SK-N-SH treated with all-trans-retinoic acid at 6 μM for 48 hours (cell line): ENCODE measurements around the gene CGB5.

ENCODE experiments used
- ATAC-seq: fragments of 200-7000 bp; cut with Tn5 transposase; 3 replicates; pipeline ENCODE4 v1.9.1; 2020; ENCODE audit warnings: mild to moderate bottlenecking, moderate library complexity
- BACH2 ChIP-seq: fragments of 250-450 bp; sonication (Bioruptor Pico); IDR thresholded peaks from 2 replicates; pipeline ENCODE4 v1.9.0; 2021; ENCODE audit warnings: mild to moderate bottlenecking, borderline replicate concordance
- CSDC2 ChIP-seq: fragments of 250-450 bp; sonication (Bioruptor Pico); IDR thresholded peaks from 2 replicates; pipeline ENCODE4 v1.5.0; 2020; ENCODE audit warnings: mild to moderate bottlenecking, moderate library complexity
- CSRNP3 ChIP-seq: fragments of 250-450 bp; sonication (Bioruptor Pico); IDR thresholded peaks from 2 replicates; pipeline ENCODE4 v1.5.1; 2021; ENCODE audit warnings: mild to moderate bottlenecking, moderate library complexity
- GLIS3 ChIP-seq: fragments of 250-450 bp; sonication (Bioruptor Pico); IDR thresholded peaks from 2 replicates; pipeline ENCODE4 v1.5.0; 2020; ENCODE audit warnings: mild to moderate bottlenecking, moderate library complexity
- OSR1 ChIP-seq: fragments of 250-450 bp; sonication (Bioruptor Pico); IDR thresholded peaks from 2 replicates; pipeline ENCODE4 v1.8.0; 2022; ENCODE audit warnings: moderate library complexity, mild to moderate bottlenecking, inconsistent platforms
- PATZ1 ChIP-seq: fragments of 250-450 bp; sonication (Bioruptor Pico); IDR thresholded peaks from 2 replicates; pipeline ENCODE4 v1.8.0; 2020; ENCODE audit warnings: mild to moderate bottlenecking, moderate library complexity, borderline replicate concordance
- POU6F1 ChIP-seq: fragments of 250-450 bp; sonication (Bioruptor Pico); IDR thresholded peaks from 2 replicates; pipeline ENCODE4 v1.8.0; 2021; ENCODE audit warnings: low read depth, mild to moderate bottlenecking, moderate library complexity, borderline replicate concordance
- PPARA ChIP-seq: fragments of 250-450 bp; sonication (Bioruptor Pico); IDR thresholded peaks from 2 replicates; pipeline ENCODE4 v1.5.0; 2020; ENCODE audit warnings: mild to moderate bottlenecking, borderline replicate concordance
- RARB ChIP-seq: fragments of 250-450 bp; sonication (Bioruptor Pico); IDR thresholded peaks from 2 replicates; pipeline ENCODE4 v1.8.0; 2021; ENCODE audit warnings: mild to moderate bottlenecking, moderate library complexity
- TOX ChIP-seq: fragments of 250-450 bp; sonication (Bioruptor Pico); IDR thresholded peaks from 2 replicates; pipeline ENCODE4 v1.8.0; 2021; ENCODE audit warnings: mild to moderate bottlenecking, moderate library complexity, borderline replicate concordance
- TSHZ2 ChIP-seq: fragments of 250-450 bp; sonication (Bioruptor Pico); IDR thresholded peaks from 2 replicates; pipeline ENCODE4 v1.5.0; 2020; ENCODE audit warnings: mild to moderate bottlenecking, moderate library complexity
- ZC3H10 ChIP-seq: fragments of 250-450 bp; sonication (Bioruptor Pico); IDR thresholded peaks from 2 replicates; pipeline ENCODE4 v1.5.1; 2021; ENCODE audit warnings: mild to moderate bottlenecking, moderate library complexity
- ZFP3 ChIP-seq: fragments of 250-450 bp; sonication (Bioruptor Pico); IDR thresholded peaks from 2 replicates; pipeline ENCODE4 v1.5.0; 2020; ENCODE audit warnings: mild to moderate bottlenecking, moderate library complexity
- ZFP30 ChIP-seq: fragments of 450-650 bp; formaldehyde crosslinking; IDR thresholded peaks from 2 replicates; pipeline ENCODE4 v1.5.0; 2022; ENCODE audit warnings: mild to moderate bottlenecking, moderate library complexity
- ZNF70 ChIP-seq: fragments of 450-650 bp; formaldehyde crosslinking; IDR thresholded peaks from 2 replicates; pipeline ENCODE4 v1.5.0; 2020; ENCODE audit warnings: mild to moderate bottlenecking, moderate library complexity

Gene CGB5

GRCh38 chr19:49017041-49017665 lies 26.5 kb upstream of the CGB5 start, which contains the start of gene LHB:
TSS of gene LHB (minus strand) at chr19:49017091. CDS start at chr19:49017081, 10 bp downstream.
- ATAC-seq, result no peak

GRCh38 chr19:49017666-49018351 lies 25.8 kb upstream of the CGB5 start:
- ATAC-seq, result peak; percentile 80
- TF ChIP-seq CSRNP3 (CRISPR knock-in tag), result no peak
- no peak for TF ChIP-seq OSR1 (CRISPR knock-in tag)
- peak; percentile 53; the same call in 1 of the 2 replicates for TF ChIP-seq GLIS3 (CRISPR knock-in tag)
- TF ChIP-seq BACH2 (CRISPR knock-in tag), result no peak

More at GRCh38 chr19:49017041-49017665, 26.5 kb upstream of the CGB5 start, which contains the start of gene LHB:
- TF ChIP-seq TOX (CRISPR knock-in tag) (no peak), ZFP30 (CRISPR knock-in tag) (no peak), ZFP3 (CRISPR knock-in tag) (no peak), RARB (CRISPR knock-in tag) (no peak), POU6F1 (CRISPR knock-in tag) (no peak), CSDC2 (CRISPR knock-in tag) (no peak), ZNF70 (no peak), CSRNP3 (CRISPR knock-in tag) (no peak), ZC3H10 (CRISPR knock-in tag) (no peak), TSHZ2 (CRISPR knock-in tag) (no peak), PPARA (CRISPR knock-in tag) (no peak), PATZ1 (CRISPR knock-in tag) (no peak)

- peak; percentile 9 for ATAC-seq
Observed at GRCh38 chr19:49018388-49019241, 25.0 kb upstream of the CGB5 start.
